NCI-H2171 treated with DMSO at 0.1 percent for 48 hours (cell line): Measurements from ENCODE around the gene SDK2.
A peak's percentile ranks its signal among the peaks of the same experiment; 100 is the strongest.

Source experiments
- DNase-seq: peaks from one replicate; lab custom pipeline; 2025; lab: John Stamatoyannopoulos, UW

Gene SDK2

DNA sequence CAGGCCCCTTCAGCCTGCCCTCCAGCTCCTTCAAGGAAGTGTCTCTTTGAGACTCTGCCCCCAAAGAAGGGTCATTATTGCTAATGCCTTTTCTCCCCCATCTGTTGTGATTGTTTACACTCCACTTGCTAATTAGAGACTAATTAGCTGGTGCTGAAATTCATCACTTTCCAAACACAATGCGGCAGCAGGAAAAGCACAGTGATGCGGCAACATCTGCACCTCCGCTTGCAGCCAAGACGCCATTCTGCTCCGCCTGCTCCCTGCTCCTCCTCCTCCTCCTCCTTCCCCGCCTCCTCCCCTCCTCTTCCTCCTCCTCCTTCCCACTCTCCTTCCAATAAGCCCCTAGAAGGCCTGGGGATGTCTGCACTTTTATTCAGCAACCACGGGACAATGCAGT, 110.5 kb downstream of the SDK2 start:
- peak; percentile 62 for DNase-seq

DNA sequence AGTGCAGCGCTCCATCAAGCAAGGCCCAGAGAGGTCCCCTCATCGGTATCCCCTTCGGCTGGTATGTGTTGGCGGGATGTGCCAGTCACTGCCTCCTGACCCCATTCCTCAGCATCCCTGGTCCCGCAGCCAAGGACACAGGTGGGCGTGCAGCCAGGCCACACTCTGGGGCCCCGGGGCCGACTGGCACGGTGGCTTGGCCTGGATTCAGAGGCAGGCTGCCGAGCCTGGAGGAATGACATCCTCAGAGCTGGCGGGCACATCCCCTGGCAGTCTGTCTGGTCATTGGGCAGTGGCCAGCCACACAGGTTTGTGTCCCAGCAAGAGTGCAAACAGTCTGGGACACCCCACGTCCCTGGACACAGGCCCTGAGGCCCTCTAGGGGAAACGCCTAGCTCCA, 111.1 kb downstream of the SDK2 start:
- DNase-seq = no peak

GRCh38 chr17:73532421-73532901, 111.8 kb downstream of the SDK2 start:
- DNase-seq = peak; percentile 55

DNA sequence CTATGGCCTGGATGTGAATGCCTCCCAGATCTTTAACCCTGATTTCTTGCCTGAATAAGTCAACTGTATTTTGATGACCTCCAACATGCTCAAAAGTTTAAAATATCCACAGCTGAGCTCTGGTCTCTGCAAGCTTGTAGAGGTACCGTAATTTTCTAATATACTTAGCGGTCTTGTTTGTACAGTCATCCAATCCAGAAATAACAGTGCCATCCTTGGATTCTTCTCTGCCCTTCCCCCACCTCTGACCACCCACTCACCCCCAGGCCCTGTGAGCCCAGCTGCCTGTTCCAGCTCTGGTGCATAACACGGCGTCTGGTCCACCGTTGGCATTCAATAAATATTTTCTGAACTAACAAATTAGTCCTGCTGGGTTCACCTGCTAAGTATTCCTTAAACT, 113.1 kb downstream of the SDK2 start:
- no peak for DNase-seq

GRCh38 chr17:73528679-73529078, 115.6 kb downstream of the SDK2 start:
- no peak for DNase-seq

DNA sequence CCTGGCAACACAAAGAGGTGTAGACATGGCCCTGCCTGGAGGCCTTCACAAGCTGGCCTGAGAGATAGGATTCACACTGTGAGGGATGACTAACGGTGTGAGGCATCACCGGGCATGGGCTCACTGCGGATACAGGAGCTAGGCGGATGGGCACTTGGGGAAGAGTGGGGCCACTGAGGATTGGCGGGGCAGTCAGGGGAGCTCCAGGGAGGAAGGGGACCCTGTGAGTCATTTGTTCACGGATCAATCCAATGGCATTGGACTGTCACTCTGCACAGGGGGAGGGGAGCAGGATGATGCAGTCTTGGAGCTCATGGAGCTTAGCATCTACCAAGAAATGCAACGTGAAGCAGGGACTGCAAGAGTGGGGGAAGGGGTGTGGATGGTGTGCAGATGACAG, 117.3 kb downstream of the SDK2 start:
- no peak for DNase-seq

DNA sequence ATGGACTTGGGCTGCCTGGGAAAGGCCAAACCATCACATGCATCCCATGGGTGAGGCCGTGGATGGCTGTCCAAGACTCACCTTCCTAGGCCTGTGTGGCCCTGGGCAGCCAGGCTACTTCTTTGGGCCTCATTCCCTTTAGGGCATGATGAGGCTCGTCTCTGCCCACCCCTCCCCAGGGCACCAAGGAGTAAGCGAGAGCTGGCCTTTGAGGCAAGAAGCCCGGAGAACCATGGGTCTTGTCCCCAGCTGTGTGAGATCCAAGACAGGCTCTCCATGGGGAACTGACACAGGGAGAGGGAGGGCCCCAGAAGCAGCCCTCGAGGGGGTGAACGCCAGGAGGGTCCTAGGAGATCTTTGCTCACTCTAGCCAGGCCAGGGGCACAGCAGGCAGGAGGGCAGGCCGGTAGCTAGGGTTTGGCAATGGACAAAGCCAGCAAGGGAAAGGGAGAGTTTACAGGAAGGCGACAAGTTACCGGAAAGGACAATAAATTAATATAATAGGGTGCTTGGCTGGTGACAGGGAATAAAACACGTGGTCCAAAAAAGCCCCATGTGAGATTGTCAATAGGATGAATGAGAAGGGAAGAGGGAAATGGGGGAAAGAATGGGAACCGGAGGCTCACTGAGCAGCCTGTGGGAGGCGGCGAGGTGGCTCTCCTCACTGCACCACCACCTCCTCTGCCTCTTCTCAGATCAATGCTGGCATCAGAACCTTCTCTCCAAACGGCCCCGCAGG, 119.1 kb downstream of the SDK2 start:
- DNase-seq = no peak

DNA sequence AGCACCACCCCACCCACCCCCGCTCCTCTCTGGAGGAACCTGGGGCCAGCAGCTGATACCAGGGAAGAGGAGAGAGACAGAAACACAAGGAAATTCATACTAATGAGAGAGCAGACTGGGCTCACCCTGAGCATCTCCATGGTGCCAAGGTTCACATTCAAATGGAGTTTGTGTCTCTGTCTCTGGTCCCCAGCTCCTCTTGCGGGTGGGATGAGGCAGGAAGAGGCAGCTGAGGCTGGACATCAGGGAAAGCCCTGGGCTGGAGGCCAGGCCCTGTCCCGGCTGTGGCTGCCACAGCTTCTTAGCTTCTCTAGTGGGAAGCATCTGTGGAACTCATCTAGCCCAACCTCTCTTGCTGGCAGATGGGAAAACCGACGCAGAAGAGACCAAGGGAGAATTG, 121.5 kb downstream of the SDK2 start:
- DNase-seq = no peak

- no peak for DNase-seq
These were observed 122.1 kb downstream of the SDK2 start for GRCh38 chr17:73522107-73522506.

DNA sequence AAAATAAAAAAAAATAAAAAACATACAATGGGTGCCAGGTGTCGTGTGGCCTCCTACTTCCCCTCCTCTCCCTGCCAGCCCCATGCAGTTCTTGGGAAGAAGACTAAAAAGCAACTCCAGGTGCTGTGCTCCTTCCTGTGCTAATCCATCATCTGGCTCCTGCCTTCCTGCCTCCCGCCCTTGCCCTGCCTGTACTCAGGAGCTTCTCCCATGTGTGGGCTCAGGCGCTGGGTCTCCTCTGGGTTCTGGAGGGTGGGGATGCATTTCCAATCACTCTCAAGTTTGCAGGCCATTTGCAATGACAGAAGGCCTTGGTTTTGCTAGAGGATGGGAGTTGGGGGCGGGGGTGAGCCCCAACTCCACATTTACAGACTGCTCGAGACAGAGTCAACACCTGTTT, 122.9 kb downstream of the SDK2 start:
- DNase-seq = peak; percentile 82

GRCh38 chr17:73520369-73520761, 123.9 kb downstream of the SDK2 start:
- DNase-seq = no peak

DNA sequence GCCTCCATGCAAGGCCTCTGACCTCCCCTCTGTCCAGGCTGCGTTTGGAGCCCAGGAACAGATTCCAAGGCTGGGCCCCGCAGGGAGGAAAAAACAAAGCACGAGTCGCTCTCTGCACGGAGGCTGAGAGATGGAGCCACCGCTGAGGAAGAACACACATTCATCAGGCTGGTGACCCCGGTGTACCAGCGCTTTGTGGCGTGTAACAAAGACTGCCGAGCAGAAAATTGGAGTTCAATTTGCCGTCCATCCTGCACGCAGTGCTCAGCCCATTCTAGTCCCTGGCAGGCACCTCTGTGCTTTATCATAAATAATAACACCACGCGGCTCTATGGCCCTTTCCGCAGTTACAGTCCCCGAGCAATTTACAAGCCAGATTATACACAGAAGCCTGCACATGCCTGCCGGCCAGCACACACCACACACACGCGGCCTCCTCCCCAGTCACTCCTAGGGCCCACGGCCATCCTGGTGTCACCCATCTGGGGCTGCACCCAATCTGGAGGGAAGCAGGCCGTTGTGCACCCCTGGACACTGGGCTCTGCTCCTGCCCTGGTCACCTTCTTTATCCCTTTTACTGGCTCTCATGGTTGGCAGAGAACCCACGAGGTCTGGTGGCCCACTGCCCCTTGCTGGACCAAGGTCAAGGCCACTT, 124.4 kb downstream of the SDK2 start:
- DNase-seq = no peak

DNA sequence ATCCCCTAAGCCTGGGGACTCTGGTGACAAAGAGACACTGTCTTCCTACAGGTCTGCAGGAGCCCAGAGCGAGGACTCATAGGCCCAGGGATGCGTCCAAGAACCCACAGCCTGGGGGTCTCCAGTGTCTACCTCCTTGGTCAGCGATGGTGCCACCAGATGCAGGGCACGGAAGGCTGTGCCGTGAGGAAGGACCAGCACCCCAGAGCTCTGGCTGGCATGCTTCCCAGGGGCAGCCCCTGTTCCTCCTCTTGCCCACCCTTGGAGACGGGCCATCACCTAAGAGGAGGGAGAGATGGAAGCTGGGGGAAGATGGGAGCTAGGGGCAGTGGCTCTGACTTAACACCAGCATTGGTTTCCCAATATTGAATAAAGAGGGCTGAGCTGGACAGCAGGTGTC, 125.2 kb downstream of the SDK2 start:
- no peak for DNase-seq

- DNase-seq = no peak
These were observed 127.8 kb downstream of the SDK2 start for GRCh38 chr17:73516431-73516830.

DNA sequence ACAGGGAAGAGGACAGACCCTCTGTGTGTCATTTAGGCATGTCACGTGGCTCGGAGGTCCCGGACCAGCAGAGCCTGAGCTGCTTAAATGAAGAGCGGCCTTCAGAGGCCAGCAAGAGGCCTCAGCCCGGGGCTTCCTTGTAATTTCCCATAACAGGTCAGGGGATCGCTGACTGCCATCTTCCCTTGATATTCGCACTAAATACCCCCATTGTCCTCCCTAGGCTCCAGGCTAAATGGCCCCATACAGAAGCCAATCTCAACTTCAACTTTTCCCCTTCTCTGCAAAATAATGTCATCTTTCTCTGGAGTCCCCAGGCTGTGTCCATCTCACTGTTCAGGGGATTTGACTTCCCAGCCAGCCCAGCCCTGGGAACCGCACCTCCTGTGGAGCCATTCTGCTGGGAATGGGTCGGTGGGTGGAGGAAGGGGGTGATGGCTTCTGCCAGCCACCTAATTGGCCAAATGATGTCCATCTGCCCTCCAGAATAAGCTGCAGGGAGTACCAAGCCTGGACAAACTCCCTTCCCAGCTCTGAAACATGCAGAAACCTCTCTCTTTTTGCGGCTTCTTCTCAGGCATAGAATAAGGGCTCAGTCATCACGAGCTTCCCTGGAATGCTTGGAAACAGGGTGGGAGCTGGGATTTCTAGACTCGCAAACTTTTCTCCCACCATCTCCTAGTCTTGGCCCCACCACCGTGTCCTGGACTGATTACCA, 129.9 kb downstream of the SDK2 start:
- no peak for DNase-seq

DNA sequence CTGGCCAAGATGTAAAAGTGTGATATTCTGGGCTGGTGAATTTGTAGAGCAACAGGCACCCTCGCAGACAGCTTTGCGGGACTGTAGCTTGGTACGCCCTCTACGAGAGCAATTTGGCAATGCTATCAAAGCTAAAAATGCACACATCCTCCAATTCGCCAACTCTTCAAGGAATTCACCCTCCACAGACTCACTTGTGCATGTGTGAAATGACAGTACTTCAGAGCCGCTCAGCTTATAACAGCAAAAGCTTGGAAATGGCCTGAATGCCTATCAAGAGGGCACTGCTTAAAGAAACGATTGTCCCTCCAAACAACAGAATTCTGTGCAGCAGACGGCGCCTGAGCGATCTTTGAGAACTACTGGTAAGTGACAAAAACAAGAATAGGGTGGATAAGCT, 130.8 kb downstream of the SDK2 start:
- DNase-seq = no peak

- DNase-seq = no peak
These were observed 132.5 kb downstream of the SDK2 start for GRCh38 chr17:73511719-73512115.

DNA sequence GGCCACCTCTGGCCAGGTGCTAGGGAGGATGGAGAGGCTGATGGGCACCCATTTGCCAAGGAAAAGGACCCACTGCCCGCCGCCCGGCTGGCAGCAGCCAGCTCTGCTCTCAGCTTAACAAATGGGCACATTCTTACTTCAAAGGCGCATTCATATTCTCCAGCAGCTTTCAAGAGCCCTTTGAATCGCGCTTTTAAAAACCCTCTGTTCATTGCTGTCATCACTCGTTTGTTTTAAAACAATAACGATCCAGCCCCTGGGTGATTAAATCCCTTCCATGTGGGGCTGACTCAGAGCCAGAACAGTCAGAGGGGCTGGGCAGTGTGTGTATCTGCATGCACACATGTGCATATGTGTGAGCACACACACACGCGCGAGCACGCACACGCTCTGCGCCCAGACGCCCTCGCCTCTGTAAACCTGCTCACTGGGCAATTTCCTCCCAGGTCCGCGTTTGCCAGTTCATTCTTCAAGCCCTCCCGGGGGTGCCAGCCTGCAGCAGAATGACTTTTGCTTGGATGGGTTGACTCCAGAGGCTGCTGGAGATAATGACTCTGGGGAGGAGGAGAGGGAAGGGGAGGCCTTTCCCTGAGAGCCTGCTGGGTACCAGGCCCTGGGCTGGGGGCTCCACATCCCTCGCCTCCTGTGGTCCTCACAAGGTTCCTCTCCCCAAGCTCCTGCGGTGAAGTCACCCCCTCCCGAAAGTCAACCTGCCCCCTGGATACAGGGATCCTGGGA, 133.1 kb downstream of the SDK2 start:
- no peak for DNase-seq

DNA sequence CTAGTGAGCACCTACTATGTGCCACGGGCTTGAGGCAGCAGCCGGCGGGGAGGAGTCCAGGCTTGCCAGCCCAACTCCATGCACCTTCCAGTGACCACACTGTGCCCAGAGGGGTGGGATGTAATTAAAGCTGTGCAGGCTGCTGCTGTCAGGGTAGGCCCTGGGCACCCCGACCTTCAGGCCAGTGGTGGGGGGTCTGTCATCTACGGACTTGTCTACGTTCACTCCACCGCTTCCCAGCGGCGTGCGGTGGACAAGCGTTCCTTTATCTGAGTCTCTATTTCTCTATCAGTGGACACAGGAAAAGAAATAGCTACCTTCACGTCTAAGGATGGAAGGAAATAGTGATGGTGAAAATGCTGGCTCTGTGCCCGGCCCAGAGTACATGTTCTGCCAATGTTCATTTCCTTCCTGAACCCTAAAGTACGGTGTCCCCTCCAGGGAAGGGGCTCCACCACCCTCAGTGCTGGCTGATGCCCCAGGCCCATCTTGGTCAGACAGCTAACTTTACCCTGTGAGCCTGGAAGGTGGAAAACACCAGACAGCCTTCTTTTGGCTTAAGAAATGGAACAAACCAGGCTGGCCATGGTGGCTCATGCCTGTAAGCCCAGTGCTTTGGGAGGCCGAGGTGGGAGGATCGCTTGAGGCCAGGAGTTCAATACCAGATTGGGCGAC, 135.2 kb downstream of the SDK2 start:
- no peak for DNase-seq

GRCh38 chr17:73508057-73508930, 136.0 kb downstream of the SDK2 start:
- peak; percentile 94 for DNase-seq
